Esophagus squamous epithelium (tissue), 4 donors: ENCODE results near the gene SVBP.

Experiments
- CTCF ChIP-seq, 6 experiments: fragments of 450-650 bp in 4 of 6; fragments of 200-600 bp in 2 of 6; sonication (generic) in 2 of 6; IDR thresholded peaks; one replicate each; pipeline ENCODE4 v1.5.1; 2016 to 2019; ENCODE audit warnings: antibody characterized with exemption in 6 of 6, mild to moderate bottlenecking in 4 of 6, moderate library complexity in 4 of 6
- POLR2A ChIP-seq, 4 donors: fragments of 450-650 bp; IDR thresholded peaks; one replicate each; pipeline ENCODE4 v1.6.1; 2017; ENCODE audit warnings: antibody characterized with exemption in 4 of 4, mild to moderate bottlenecking in 4 of 4, moderate library complexity in 3 of 4

GRCh38 chr1:42861014-42861399, 43.8 kb upstream of the SVBP start:
- TF ChIP-seq CTCF (IDR thresholded peaks at IDR 0.05) (no peak), POLR2A (IDR thresholded peaks at IDR 0.05) (no peak)
